ENCODE measurements around the gene CEP152.

Gene CEP152

GRCh38 chr15:48702569-48703236 lies 108.2 kb downstream of the CEP152 start:
- DNase-seq = no peak

GRCh38 chr15:48696627-48697312 lies 114.1 kb downstream of the CEP152 start:
- no peak for DNase-seq

DNA sequence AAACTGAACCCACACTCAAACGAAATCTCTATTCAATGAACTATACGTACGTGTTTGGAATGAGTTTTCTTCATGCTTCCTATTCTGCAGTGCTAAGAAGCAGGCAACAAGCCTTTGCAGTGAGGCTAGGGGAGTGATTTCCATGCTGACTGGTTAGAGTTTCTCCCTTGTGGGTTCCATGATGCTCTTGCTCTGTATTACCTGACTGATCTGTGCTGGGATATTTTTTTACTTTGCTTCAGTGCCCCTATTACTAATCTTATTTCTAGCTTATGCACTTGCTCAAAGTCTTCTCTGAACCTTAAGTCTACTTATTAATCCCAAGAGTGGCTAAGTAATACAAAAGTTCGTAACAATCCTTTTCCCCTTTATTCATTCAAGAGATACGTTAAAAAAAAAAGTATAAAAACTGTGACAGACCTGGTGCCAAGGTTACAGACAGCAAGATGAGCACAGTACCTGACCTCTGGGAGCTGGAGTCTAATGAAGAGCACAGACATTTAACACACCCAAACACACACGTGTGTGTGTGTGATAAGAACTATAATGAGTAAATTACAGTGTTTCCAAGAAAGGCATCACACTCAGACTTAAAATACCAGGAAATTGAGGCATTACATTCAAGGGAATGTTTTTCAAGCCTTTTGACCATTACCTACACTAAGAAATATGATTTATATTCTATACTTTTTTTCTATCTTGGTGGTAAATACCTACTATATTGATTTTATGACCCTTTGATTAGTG lies 114.9 kb downstream of the CEP152 start:
- DNase-seq = no peak

- DNase-seq = no peak
Measured at GRCh38 chr15:48695088-48695826, 115.6 kb downstream of the CEP152 start.

DNA sequence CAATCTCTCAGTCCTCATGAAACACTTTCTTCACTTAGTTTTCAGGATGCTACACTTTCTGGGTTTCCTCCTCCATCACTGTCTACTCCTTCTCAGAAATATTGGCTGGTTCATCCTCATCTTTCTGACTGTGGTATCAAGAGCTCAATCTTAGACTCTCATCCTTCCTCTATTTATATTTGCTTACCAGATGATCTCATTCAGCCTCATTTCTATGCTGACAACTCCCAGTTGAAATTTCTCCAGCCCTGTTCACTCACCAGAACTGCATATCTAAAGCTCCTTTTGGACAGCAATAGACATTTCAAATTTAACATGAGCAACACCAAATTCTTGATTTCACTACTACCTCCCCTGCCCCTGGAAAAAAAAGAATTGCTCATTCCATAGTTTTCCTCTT lies 117.4 kb downstream of the CEP152 start:
- DNase-seq = no peak

DNA sequence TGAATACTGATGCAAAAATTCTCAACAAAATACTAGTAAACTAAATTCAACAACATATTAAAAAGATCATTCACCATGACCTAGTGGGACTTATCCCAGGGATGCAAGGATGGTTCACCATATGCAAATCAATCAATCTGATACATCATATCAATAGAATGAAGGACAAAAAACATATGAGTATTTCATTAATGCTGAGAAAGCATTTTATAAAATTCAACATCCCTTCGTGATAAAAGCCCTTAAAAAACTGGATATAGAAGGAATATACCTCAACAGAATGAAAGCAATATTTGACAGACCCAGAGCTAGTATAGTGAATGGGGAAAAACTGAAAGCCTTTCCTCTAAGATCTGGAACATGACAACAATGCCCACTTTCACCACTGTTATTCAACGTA lies 122.4 kb downstream of the CEP152 start:
- DNase-seq = no peak

Measured in activated effector memory CD4-positive, alpha-beta T cell treated with Interleukin-2 at 50 U/mL for 16 hours (primary cell).